ENCODE measurements around the gene MRPL52. TPM values are rescaled to one million over a fixed set of nuclear protein-coding genes. Genes with fewer than 3 reads are reported as not detected.
A peak's percentile ranks its signal among the peaks of the same experiment; 100 is the strongest.

MRPL52 gene
- total and polyA plus RNA-seq, 2 of the 13 experiments (the other 11 are each of a cell fraction or from before 2014, with no cell fraction given) = 118 to 329 TPM

DNA sequence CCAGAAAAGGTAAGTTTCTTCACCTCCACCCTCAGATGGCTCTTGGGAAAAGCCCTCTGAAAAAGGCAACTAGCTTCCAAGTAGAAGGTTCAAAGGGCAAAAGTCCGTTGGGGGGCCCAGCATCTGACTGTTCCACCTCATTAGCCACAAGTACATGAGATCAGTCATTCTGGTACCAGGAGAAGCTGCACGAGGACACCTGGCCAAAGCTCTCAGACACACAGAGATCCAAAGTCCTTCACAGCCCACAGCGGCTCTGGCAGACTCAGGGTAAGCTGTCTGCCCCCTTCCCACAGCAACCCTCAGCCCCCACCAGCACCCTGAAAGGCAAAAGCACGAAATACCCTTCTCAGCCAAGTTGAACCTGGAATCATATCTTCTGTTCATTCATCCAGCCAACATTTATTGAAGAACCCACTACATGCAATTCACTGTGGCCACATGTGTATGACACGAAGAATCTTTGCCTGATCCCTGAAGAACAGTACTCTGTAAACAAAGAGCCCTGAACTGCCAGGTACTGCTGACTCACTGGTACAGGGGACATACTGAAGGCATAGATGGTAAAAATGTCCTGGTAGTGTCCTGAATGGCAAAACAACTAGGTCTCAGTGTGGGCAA, 33.5 kb upstream of the MRPL52 start (continued):
- TF ChIP-seq, protein P1, sequence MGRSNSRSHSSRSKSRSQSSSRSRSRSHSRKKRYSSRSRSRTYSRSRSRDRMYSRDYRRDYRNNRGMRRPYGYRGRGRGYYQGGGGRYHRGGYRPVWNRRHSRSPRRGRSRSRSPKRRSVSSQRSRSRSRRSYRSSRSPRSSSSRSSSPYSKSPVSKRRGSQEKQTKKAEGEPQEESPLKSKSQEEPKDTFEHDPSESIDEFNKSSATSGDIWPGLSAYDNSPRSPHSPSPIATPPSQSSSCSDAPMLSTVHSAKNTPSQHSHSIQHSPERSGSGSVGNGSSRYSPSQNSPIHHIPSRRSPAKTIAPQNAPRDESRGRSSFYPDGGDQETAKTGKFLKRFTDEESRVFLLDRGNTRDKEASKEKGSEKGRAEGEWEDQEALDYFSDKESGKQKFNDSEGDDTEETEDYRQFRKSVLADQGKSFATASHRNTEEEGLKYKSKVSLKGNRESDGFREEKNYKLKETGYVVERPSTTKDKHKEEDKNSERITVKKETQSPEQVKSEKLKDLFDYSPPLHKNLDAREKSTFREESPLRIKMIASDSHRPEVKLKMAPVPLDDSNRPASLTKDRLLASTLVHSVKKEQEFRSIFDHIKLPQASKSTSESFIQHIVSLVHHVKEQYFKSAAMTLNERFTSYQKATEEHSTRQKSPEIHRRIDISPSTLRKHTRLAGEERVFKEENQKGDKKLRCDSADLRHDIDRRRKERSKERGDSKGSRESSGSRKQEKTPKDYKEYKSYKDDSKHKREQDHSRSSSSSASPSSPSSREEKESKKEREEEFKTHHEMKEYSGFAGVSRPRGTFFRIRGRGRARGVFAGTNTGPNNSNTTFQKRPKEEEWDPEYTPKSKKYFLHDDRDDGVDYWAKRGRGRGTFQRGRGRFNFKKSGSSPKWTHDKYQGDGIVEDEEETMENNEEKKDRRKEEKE (IDR thresholded peaks at IDR 0.05) = no peak
- no peak for TF ChIP-seq HMGA1 (CRISPR knock-in tag; conservative IDR thresholded peaks at IDR 0.05)
- TF ChIP-seq FOXO1 (CRISPR knock-in tag; IDR thresholded peaks at IDR 0.05) = peak; percentile 39
- TF ChIP-seq ZEB1 (IDR thresholded peaks at IDR 0.05; ENCODE audit: insufficient replicate concordance, low read depth) = no peak
- peak; percentile 38; the same call in 1 of the 2 replicates for TF ChIP-seq ZMYM3 (CRISPR knock-in tag; IDR thresholded peaks at IDR 0.05)
- TF ChIP-seq, protein P2, sequence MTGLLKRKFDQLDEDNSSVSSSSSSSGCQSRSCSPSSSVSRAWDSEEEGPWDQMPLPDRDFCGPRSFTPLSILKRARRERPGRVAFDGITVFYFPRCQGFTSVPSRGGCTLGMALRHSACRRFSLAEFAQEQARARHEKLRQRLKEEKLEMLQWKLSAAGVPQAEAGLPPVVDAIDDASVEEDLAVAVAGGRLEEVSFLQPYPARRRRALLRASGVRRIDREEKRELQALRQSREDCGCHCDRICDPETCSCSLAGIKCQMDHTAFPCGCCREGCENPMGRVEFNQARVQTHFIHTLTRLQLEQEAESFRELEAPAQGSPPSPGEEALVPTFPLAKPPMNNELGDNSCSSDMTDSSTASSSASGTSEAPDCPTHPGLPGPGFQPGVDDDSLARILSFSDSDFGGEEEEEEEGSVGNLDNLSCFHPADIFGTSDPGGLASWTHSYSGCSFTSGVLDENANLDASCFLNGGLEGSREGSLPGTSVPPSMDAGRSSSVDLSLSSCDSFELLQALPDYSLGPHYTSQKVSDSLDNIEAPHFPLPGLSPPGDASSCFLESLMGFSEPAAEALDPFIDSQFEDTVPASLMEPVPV (CRISPR knock-in tag; IDR thresholded peaks at IDR 0.05) = no peak
- TF ChIP-seq ZNF510 (CRISPR knock-in tag; IDR thresholded peaks at IDR 0.05; ENCODE audit: low read depth) = no peak
- no peak for TF ChIP-seq CBX2 (IDR thresholded peaks at IDR 0.05; ENCODE audit: low read depth, low read length)
- peak; percentile 37; the same call in 1 of the 2 replicates for TF ChIP-seq CBX2 (CRISPR knock-in tag; IDR thresholded peaks at IDR 0.05; ENCODE audit: low read depth)
- TF ChIP-seq ZNF263 (CRISPR knock-in tag; IDR thresholded peaks at IDR 0.05) = no peak
- no peak for TF ChIP-seq NFE2 (CRISPR knock-in tag; IDR thresholded peaks at IDR 0.05)
- TF ChIP-seq RBFOX2 (IDR thresholded peaks at IDR 0.05; ENCODE audit: low read depth, low read length) = no peak
- no peak for TF ChIP-seq CEBPB (IDR thresholded peaks at IDR 0.05; ENCODE audit: borderline replicate concordance, low read depth, low read length)
- no peak for TF ChIP-seq MXI1 (IDR thresholded peaks at IDR 0.05; ENCODE audit: borderline replicate concordance, low read depth, low read length)
- TF ChIP-seq RFX3 (CRISPR knock-in tag; IDR thresholded peaks at IDR 0.05) = no peak
- TF ChIP-seq MTA1 (CRISPR knock-in tag; IDR thresholded peaks at IDR 0.05; ENCODE audit: borderline replicate concordance) = no peak; the same call in 1 of the 2 replicates
- no peak for TF ChIP-seq NKX3-1 (CRISPR knock-in tag; IDR thresholded peaks at IDR 0.05)
- TF ChIP-seq, protein P3, sequence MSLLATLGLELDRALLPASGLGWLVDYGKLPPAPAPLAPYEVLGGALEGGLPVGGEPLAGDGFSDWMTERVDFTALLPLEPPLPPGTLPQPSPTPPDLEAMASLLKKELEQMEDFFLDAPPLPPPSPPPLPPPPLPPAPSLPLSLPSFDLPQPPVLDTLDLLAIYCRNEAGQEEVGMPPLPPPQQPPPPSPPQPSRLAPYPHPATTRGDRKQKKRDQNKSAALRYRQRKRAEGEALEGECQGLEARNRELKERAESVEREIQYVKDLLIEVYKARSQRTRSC (CRISPR knock-in tag; IDR thresholded peaks at IDR 0.05; ENCODE audit: low read depth) = no peak
- no peak for TF ChIP-seq TOE1 (CRISPR knock-in tag; IDR thresholded peaks at IDR 0.05)
- TF ChIP-seq, protein P4, sequence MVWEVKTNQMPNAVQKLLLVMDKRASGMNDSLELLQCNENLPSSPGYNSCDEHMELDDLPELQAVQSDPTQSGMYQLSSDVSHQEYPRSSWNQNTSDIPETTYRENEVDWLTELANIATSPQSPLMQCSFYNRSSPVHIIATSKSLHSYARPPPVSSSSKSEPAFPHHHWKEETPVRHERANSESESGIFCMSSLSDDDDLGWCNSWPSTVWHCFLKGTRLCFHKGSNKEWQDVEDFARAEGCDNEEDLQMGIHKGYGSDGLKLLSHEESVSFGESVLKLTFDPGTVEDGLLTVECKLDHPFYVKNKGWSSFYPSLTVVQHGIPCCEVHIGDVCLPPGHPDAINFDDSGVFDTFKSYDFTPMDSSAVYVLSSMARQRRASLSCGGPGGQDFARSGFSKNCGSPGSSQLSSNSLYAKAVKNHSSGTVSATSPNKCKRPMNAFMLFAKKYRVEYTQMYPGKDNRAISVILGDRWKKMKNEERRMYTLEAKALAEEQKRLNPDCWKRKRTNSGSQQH (CRISPR knock-in tag; IDR thresholded peaks at IDR 0.05; ENCODE audit: low read depth) = no peak
- TF ChIP-seq, protein P5, sequence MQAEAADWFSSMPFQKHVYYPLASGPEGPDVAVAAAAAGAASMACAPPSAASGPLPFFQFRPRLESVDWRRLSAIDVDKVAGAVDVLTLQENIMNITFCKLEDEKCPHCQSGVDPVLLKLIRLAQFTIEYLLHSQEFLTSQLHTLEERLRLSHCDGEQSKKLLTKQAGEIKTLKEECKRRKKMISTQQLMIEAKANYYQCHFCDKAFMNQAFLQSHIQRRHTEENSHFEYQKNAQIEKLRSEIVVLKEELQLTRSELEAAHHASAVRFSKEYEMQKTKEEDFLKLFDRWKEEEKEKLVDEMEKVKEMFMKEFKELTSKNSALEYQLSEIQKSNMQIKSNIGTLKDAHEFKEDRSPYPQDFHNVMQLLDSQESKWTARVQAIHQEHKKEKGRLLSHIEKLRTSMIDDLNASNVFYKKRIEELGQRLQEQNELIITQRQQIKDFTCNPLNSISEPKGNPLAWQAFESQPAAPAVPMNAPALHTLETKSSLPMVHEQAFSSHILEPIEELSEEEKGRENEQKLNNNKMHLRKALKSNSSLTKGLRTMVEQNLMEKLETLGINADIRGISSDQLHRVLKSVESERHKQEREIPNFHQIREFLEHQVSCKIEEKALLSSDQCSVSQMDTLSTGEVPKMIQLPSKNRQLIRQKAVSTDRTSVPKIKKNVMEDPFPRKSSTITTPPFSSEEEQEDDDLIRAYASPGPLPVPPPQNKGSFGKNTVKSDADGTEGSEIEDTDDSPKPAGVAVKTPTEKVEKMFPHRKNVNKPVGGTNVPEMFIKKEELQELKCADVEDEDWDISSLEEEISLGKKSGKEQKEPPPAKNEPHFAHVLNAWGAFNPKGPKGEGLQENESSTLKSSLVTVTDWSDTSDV (CRISPR knock-in tag; IDR thresholded peaks at IDR 0.05) = no peak
- no peak for TF ChIP-seq ZNF552 (CRISPR knock-in tag; IDR thresholded peaks at IDR 0.05; ENCODE audit: borderline replicate concordance)

All from HepG2 (cell line).